T-helper 9 cell (primary cell): ENCODE results near the gene C1RL.

ENCODE experiments used
- DNase-seq: peaks from one replicate; pipeline ENCODE4 v3.0.0-alpha.2; 2020
- total RNA-seq, 2 donors: gene quantifications; one replicate each; lab custom pipeline; 2026; lab: John Stamatoyannopoulos, UW

The C1RL gene
- total RNA-seq = 20.8 to 24.4 reads per million in 2 donors

GRCh38 chr12:7108796-7109571, at the start of gene C1RL:
Gene C1RL, minus strand, starts transcription at chr12:7109214. Its CDS starts 34 bp downstream, at chr12:7109180.
- peak; percentile 82 for DNase-seq

- DNase-seq = no peak
These were observed 48.4 kb upstream of the C1RL start for GRCh38 chr12:7157391-7157790.

- DNase-seq = no peak
These were observed 47.5 kb upstream of the C1RL start for GRCh38 chr12:7156259-7157197.

- DNase-seq = no peak
These were observed 46.5 kb upstream of the C1RL start for GRCh38 chr12:7155471-7156034.

DNA sequence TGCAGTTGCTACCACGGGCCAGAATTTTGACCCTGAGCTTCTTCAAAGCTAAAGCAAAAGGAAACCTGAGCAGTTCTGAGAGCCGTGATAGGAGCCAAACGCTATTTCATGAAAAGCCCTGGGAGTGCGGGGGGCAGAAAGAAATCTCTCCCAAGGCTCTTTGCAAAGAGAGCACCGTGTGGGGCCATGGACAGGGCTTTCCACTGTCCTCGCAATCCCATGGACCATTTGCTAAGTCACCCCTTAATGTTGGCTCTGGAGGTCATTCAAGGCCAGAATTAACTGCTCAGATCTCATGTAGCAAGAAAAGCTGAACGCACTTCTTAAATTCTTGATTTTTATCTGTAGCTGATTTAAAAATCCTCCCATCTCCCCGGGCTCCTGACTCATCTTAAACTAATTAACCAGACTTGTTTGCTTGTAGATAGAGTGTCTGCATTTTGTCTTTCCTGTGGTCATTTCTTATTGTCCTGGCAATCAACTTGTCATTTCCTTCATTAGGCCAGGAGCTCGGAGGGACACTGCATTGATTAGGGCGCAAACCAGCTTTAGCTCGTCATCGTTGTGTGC, 46.0 kb upstream of the C1RL start:
- no peak for DNase-seq

DNA sequence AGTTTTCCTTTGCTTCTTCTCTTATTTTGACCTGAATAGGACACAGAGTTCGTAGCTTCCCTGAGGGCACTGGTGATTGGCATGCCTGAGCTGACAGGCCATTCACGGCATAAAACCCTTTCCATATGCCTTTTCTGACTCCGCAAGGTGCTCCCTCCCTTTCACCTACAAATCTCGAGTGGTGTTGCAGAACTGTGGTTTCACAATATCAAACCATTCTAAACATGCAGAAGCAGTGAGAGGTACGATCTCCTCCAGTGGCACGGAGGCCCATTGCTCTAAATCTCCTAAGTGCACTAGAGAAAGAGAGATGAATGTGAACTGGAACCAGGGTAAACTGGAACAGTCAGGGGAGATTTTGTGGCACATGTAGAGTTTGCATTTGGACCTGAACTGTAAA, 45.0 kb upstream of the C1RL start:
- DNase-seq = no peak

GRCh38 chr12:7152818-7153217, 43.8 kb upstream of the C1RL start:
- DNase-seq = no peak

DNA sequence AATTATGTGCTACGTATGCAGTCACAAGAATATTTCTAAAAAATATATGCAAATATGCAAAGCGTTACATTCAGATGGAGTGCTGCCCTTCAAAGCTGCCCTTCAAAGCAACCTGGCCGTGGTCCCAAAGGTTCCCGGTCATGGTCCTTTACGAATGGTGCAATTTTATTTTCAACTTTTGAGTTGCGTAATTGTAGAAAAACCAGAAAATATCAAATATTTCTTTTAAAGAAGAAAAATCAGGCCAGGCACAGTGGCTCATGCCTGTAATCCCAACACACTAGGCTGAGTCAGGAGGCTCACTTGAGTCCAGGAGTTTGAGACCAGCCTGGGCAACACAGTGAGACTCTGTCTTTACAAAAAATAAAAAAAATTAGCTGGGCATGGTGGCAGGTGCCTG, 42.5 kb upstream of the C1RL start:
- DNase-seq = no peak

DNA sequence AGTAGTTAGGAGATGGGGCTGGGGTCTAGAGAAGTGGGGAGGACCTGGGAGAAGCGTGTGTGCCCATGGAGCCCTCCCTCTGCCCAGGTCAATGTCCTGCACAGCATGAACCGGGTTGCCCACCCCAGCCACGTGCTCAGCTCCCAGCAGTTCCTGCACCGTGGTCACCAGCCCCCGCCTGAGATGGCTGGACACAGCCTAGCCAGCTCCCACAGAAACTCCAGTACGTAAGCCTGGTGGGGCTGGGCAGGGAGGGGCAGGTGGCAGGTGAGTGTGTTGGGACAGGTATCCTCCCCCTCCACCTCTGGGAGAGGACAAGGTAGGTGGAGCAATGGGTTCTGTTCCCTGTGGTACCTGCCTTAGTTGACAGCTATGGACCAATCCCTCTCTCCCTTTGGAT, 41.8 kb upstream of the C1RL start:
- no peak for DNase-seq

GRCh38 chr12:7150356-7150755, 41.3 kb upstream of the C1RL start:
- DNase-seq = no peak

DNA sequence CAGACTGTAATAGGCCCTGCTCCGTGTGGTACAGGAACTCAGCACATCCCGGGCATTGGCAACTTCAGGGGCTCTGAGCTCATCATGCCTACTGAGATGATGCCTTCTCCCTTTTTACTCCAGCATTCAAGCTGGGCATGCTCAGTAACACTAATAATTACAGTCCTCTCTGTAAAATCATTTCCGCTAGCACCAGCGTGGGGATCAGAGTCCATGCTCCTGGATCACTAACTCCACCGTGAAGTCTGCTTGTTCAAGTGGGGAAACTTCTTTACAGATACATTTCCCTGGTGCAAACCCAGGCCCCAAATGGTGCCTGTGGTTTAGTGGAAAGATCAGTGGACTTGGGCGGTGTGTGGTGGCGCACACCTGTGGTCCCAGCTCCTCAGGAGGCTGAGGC, 37.9 kb upstream of the C1RL start:
- no peak for DNase-seq

- DNase-seq = no peak
These were observed 37.2 kb upstream of the C1RL start for GRCh38 chr12:7146228-7146627.

DNA sequence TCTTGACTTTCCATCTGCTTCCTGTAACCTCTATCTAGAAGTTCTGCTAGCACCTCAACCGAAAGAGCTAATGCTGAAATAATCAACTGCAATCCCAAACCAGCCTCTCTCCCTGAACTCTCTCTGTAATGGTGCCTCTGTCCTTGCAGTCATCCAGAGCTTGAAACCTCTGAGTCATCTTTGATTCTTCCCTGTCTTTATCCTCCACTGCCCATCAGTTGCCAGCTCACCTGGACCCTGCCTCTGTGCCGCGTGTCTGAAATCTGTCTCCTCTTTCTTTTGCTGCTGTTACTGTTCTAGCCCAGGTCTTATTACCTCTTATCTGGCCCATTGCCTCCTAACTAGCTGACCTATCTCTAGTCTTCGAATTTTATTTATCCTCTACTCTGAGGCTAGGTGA, 36.7 kb upstream of the C1RL start:
- DNase-seq = no peak

GRCh38 chr12:7144414-7145120, 35.6 kb upstream of the C1RL start:
- no peak for DNase-seq

- no peak for DNase-seq
These were observed 34.5 kb upstream of the C1RL start for GRCh38 chr12:7143564-7143963.

DNA sequence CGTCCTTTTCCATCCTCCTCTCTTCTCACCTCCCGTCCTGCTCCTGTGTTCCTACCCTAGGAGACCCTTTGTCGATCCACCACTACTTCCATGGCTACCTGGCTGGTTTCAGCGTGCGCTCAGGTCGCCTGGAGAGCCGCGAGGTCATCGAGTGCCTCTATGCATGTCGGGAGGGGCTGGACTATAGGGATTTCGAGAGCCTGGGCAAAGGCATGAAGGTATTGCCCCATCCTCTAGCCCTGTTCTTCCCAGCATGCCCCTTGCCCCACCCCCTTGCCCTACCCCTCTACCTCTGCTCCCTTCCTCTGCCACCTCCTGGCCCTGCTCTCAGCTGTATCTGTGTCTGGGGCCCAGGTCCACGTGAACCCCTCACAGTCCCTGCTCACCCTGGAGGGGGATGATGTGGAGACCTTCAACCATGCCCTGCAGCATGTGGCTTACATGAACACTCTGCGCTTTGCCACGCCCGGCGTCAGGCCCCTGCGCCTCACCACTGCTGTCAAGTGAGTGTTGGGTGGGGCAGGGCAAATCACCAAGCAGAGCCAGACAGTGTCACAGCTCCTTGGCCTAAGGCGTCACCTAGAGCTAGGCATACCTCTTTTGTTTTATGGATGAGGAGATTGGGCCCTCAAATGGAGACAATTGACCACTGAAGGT, 33.9 kb upstream of the C1RL start:
- DNase-seq = no peak

DNA sequence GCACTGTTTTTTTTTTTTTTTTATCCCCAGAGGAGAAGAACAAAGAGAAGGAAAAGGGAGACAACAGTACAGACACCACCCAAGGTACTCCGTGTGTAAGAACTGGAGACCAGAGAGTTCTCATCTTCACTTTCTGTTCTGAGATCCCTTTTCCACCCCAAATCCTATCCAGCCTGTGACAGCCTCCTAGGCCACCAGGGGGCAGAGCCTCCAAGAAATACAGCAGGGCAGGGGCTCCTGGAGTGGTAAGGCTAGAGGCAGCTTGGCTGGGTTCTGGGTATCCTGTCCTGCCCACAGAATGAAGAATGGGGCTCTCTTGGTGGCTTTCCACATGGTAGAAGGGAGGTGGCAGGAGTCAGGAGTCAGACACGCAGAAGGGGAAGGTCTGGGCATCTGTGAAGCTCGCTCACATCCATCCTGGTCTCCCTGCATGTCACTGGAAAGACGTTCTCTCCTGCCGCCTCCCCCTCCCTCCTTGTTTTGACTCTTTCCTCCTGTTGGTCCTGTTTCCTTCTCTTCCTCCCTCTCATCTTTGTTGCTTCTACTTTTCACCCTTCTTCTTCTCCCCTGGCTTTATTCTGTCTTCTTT, 33.1 kb upstream of the C1RL start:
- DNase-seq = peak; percentile 43

- DNase-seq = no peak
These were observed 32.5 kb upstream of the C1RL start for GRCh38 chr12:7141351-7142005.

- no peak for DNase-seq
These were observed 30.2 kb upstream of the C1RL start for GRCh38 chr12:7139200-7139599.

DNA sequence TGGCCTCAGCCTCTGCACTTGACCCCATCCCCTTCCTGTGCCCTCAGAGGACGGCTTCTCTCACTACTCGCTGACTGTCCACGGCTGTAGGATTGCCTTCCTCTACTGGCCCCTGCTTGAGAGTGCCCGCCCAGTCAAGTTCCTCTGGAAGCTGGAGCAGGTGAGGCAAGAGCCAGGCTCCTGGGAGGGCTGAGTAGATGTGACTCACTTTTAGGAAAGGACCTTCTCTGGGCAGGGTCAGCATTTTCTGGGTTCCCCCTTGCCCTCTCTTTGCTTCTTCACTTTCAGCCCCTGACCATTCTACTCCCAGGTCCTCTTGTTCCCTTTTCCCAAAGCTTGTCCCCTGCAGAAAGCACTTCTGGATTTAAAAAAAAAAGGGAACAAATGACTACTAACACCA, 28.9 kb upstream of the C1RL start:
- no peak for DNase-seq

GRCh38 chr12:7136676-7137075, 27.7 kb upstream of the C1RL start:
- no peak for DNase-seq
